Caco-2 (cell line): ENCODE measurements around the gene SDK2. TPM values are rescaled to one million over a fixed set of nuclear protein-coding genes. Genes with fewer than 3 reads are reported as not detected.
A peak's percentile ranks its signal among the peaks of the same experiment; 100 is the strongest.
"Not testable (repeated sequence)": the region's sequence is repeated elsewhere in the genome, so short reads cannot be mapped to it uniquely, and the experiment has no call there.

Experiments used
- BruUV-seq: library from RNA; stranded (reverse); fragments of 400-500 nt; replicated peaks from 2 replicates; lab custom pipeline; 2021; lab: Mats Ljungman, UMichigan
- CTCF ChIA-PET: fragments of 300-600 bp; sonication (Branson Sonifier 250); formaldehyde crosslinking; loops from one replicate; lab custom pipeline; 2022; ENCODE audit warnings: antibody characterized with exemption; lab: Charles Lee
- POLR2A ChIA-PET: fragments of 300-600 bp; sonication (Branson Sonifier 250); formaldehyde crosslinking; loops from one replicate; lab custom pipeline; 2022; ENCODE audit warnings: antibody characterized with exemption; lab: Charles Lee
- DNase-seq, 2 experiments: peaks; one replicate each; pipeline versions ENCODE4 v3.0.0 to v3.0.0-alpha.2; 2020 to 2022
- H3K27me3 ChIP-seq: replicated peaks from 2 replicates; pipeline ENCODE4 v1.6.0; 2011; ENCODE audit warnings: low read length; ENCODE audit not compliant: control insufficient read depth, insufficient read depth
- H3K36me3 ChIP-seq: 2 replicates; pipeline ENCODE4 v1.5.1; 2011; ENCODE audit warnings: low read length; ENCODE audit not compliant: control insufficient read depth, insufficient read depth
- H3K4me1 ChIP-seq: fragments of 250-450 bp; sonication (Bioruptor Pico); 2 replicates; pipeline ENCODE4 v1.5.1; 2020; ENCODE audit warnings: mild to moderate bottlenecking
- H3K4me3 ChIP-seq: 2 replicates; pipeline ENCODE4 v1.5.1; 2011; ENCODE audit warnings: low read depth, mild to moderate bottlenecking, control low read depth, low read length
- H3K9me3 ChIP-seq: fragments of 250-450 bp; sonication (Bioruptor Pico); 2 replicates; pipeline ENCODE4 v1.5.1; 2020; ENCODE audit warnings: mild to moderate bottlenecking, moderate library complexity
- H3K27ac Mint-ChIP-seq: one replicate; pipeline ENCODE4 v1.8.0; 2022; ENCODE audit warnings: mixed read lengths; ENCODE audit not compliant: unreplicated experiment
- H3K27me3 Mint-ChIP-seq: one replicate; pipeline ENCODE4 v1.8.0; 2022; ENCODE audit warnings: mixed read lengths; ENCODE audit not compliant: insufficient read depth, unreplicated experiment
- H3K36me3 Mint-ChIP-seq: one replicate; pipeline ENCODE4 v1.8.0; 2022; ENCODE audit warnings: mild to moderate bottlenecking, mixed read lengths; ENCODE audit not compliant: insufficient read depth, unreplicated experiment
- H3K4me1 Mint-ChIP-seq: one replicate; pipeline ENCODE4 v1.8.0; 2022; ENCODE audit warnings: low read depth, mixed read lengths; ENCODE audit not compliant: unreplicated experiment
- H3K4me3 Mint-ChIP-seq: one replicate; pipeline ENCODE4 v1.8.0; 2022; ENCODE audit warnings: mild to moderate bottlenecking, moderate library complexity, mixed read lengths; ENCODE audit not compliant: unreplicated experiment
- H3K9me3 Mint-ChIP-seq: one replicate; pipeline ENCODE4 v1.8.0; 2022; ENCODE audit warnings: mixed read lengths; ENCODE audit not compliant: unreplicated experiment
- CTCF ChIP-seq, 2 experiments: fragments of 200-600 bp in 1 of 2; IDR thresholded peaks; 1 replicate in 1 of 2; 2 replicates in 1 of 2; pipeline versions ENCODE4 v1.5.1 to v1.8.0; 2011 to 2022; ENCODE audit warnings: antibody characterized with exemption in 1 of 2, control low read depth in 1 of 2, inconsistent platforms in 1 of 2, low read depth in 1 of 2, low read length in 1 of 2, mild to moderate bottlenecking in 1 of 2, moderate library complexity in 1 of 2; ENCODE audit not compliant: insufficient read depth in 1 of 2, severe bottlenecking in 1 of 2, unreplicated experiment in 1 of 2
- intact Hi-C: fragments of 100-400 bp; cut with micrococcal nuclease; formaldehyde crosslinking; loops from one replicate; pipeline ENCODE4 v1.10.0; 2022; ENCODE audit not compliant: unreplicated experiment
- total RNA-seq: library from RNA; stranded (reverse); gene quantifications from 2 replicates; pipeline ENCODE4 v1.2.3, GENCODE V29; 2022

Gene SDK2
- total RNA-seq, 1 experiment from 2014 or later, result 0.09 TPM

- intact Hi-C loops, result no loop called here
- no peak for DNase-seq
- TF ChIP-seq CTCF (IDR thresholded peaks at IDR 0.05; ENCODE audit: insufficient read depth in 1 of 2, low read depth in 1 of 2, low read length in 1 of 2, severe bottlenecking in 1 of 2, unreplicated experiment in 1 of 2), result no peak
- ChIA-PET POLR2A (no interaction called here), CTCF (no interaction called here)
- Histone ChIP-seq H3K36me3 (no peaks in the 10 kb centered on the region), H3K27me3 (no peaks in the 10 kb centered on the region; the same call in 1 of the 2 replicates), H3K9me3 (peaks cover 6% of the 10 kb centered on the region), H3K4me3 (no peak overlapping the region), H3K4me1 (no peaks in the 10 kb centered on the region)
- BruUV-seq, result no TSS peak
- no peaks in the 10 kb centered on the region for H3K4me1 Mint-ChIP-seq
- no peaks in the 10 kb centered on the region for H3K36me3 Mint-ChIP-seq
- H3K9me3 Mint-ChIP-seq, result no peaks in the 10 kb centered on the region
- H3K27me3 Mint-ChIP-seq, result peaks cover 30% of the 10 kb centered on the region
- H3K27ac Mint-ChIP-seq, result no peak overlapping the region
- no peak overlapping the region for H3K4me3 Mint-ChIP-seq
These were observed 167.3 kb downstream of the SDK2 start for GRCh38 chr17:73476890-73477350.

- no TSS peak for BruUV-seq
- CTCF ChIA-PET, result no interaction called here
- POLR2A ChIA-PET, result no interaction called here
These were observed 169.8 kb downstream of the SDK2 start for GRCh38 chr17:73474370-73474988.

GRCh38 chr17:73472715-73473114, 171.5 kb downstream of the SDK2 start:
- H3K36me3 Mint-ChIP-seq, H3K4me1 Mint-ChIP-seq, H3K27me3 Mint-ChIP-seq, H3K27me3 ChIP-seq, H3K27ac Mint-ChIP-seq, H3K9me3 ChIP-seq, H3K9me3 Mint-ChIP-seq, H3K4me1 ChIP-seq, H3K36me3 ChIP-seq, CTCF ChIA-PET, H3K4me3 Mint-ChIP-seq, intact Hi-C loops, POLR2A ChIA-PET, H3K4me3 ChIP-seq, DNase-seq, BruUV-seq: not testable (repeated sequence)

More at GRCh38 chr17:73474370-73474988, 169.8 kb downstream of the SDK2 start:
- peak; percentile 18 to 62 for DNase-seq
- Mint-ChIP-seq H3K27me3 (peaks cover 23% of the 10 kb centered on the region), H3K27ac (no peak overlapping the region), H3K9me3 (no peaks in the 10 kb centered on the region), H3K36me3 (no peaks in the 10 kb centered on the region), H3K4me1 (no peaks in the 10 kb centered on the region), H3K4me3 (no peak overlapping the region)
- Histone ChIP-seq H3K9me3 (peaks cover 6% of the 10 kb centered on the region), H3K27me3 (no peaks in the 10 kb centered on the region; the same call in 1 of the 2 replicates), H3K4me1 (no peaks in the 10 kb centered on the region), H3K36me3 (no peaks in the 10 kb centered on the region), H3K4me3 (no peak overlapping the region)
- no peak for TF ChIP-seq CTCF (IDR thresholded peaks at IDR 0.05; ENCODE audit: insufficient read depth in 1 of 2, low read depth in 1 of 2, low read length in 1 of 2, severe bottlenecking in 1 of 2, unreplicated experiment in 1 of 2)
- intact Hi-C loops, result no loop called here
